Measurements from ENCODE around the gene REEP5. TPM values are rescaled to one million over a fixed set of nuclear protein-coding genes. Genes with fewer than 3 reads are reported as not detected.

Gene REEP5
- total RNA-seq, 1 experiment from 2014 or later: 46.2 TPM

DNA sequence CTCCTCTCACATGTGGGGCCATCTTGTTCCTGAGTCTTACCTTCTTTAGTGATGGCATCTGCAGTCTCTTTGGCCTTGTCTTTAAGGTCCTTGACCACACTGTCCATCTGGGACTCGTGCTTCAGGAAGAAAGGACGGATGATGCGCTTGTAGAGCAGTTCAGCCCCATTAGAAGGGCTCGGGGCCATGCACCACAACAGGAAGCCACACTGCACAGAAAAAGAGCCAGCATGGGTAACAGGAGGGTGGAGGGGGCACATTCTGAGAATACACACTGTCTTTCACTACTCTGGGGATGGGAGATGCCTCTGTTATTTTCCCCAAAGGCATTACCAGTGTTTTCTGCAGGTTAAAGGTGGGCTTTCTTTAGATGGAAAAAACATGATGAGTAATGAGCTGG is 35.1 kb downstream of the REEP5 start:
- Histone ChIP-seq H3K4me2 (ENCODE audit: insufficient read depth, insufficient read length, low read length) (no peak overlapping the region), H4K8ac (replicated peaks; ENCODE audit: insufficient read length, low read depth, low read length) (no peak overlapping the region), H3K23ac (ENCODE audit: insufficient read length, low read depth, low read length) (no peak overlapping the region), H3K9ac (ENCODE audit: extremely low read depth, insufficient read length, low read length) (no peak overlapping the region), H3K27me3 (ENCODE audit: insufficient read depth, low read length) (no peaks in the 10 kb centered on the region), H3T11ph (ENCODE audit: low read length) (no peak overlapping the region), H3K9me3 (ENCODE audit: control insufficient read depth, low read depth, low read length) (no peaks in the 10 kb centered on the region), H4K5ac (ENCODE audit: insufficient read length, low read depth, low read length) (no peak overlapping the region), H3K27ac (ENCODE audit: insufficient read length, low read depth, low read length) (no peak overlapping the region), H3K79me2 (ENCODE audit: insufficient read depth, low read length) (0 out of 2 replicates have a peak, but pooled peaks cover 2% of the 10 kb centered on the region), H3K79me1 (ENCODE audit: insufficient read depth, low read depth, low read length, poor library complexity, severe bottlenecking) (no peaks in the 10 kb centered on the region), H2BK5ac (ENCODE audit: insufficient read length, low read length) (no peak overlapping the region), H2BK20ac (ENCODE audit: low read depth, low read length, poor library complexity, severe bottlenecking) (no peak overlapping the region), H3K18ac (ENCODE audit: insufficient read length, low read depth, low read length) (no peak overlapping the region), H3K14ac (ENCODE audit: insufficient read depth, low read length) (no peak overlapping the region), H3K4ac (ENCODE audit: low read depth, low read length) (no peak overlapping the region), H3K56ac (ENCODE audit: insufficient read length, low read depth, low read length) (no peak overlapping the region), H2BK15ac (ENCODE audit: low read depth, low read length) (no peak overlapping the region), H2BK120ac (ENCODE audit: low read depth, low read length, poor library complexity, severe bottlenecking) (no peak overlapping the region), H4K20me1 (ENCODE audit: control insufficient read depth, insufficient read depth, insufficient read length) (no peaks in the 10 kb centered on the region), H4K91ac (ENCODE audit: insufficient read length, low read depth, low read length) (no peak overlapping the region), H3K23me2 (ENCODE audit: insufficient read length, low read depth, low read length, poor library complexity, severe bottlenecking) (no peaks in the 10 kb centered on the region), H2BK12ac (ENCODE audit: insufficient read length, low read depth, low read length) (no peak overlapping the region), H2AK5ac (ENCODE audit: insufficient read length, low read length) (no peak overlapping the region), H2AFZ (ENCODE audit: low read length) (no peak overlapping the region), H3K4me1 (ENCODE audit: insufficient read depth, low read length) (no peaks in the 10 kb centered on the region)
- no CpG with 5 or more reads among the region's 4 CpGs for WGBS (ENCODE audit: extremely low coverage, insufficient read length, low lambda C conversion rate)
- Mint-ChIP-seq H3K27me3 (ENCODE audit: low read depth) (no peaks in the 10 kb centered on the region), H3K27ac (peak overlapping the region in 2 of 3 experiments; percentile 34; a peak in 1 of 7 replicates), H3K36me3 (ENCODE audit: insufficient read depth in 1 of 3, low read depth in 3 of 3) (peaks cover 6 to 33% (median 21%) of the 10 kb centered on the region in 3 experiments; a peak in 6 of 7 replicates), H3K9me3 (no peaks in the 10 kb centered on the region), H3K4me1 (no peaks in the 10 kb centered on the region), H3K4me3 (no peak overlapping the region)
- no peak for DNase-seq
- TF ChIP-seq, protein P1, sequence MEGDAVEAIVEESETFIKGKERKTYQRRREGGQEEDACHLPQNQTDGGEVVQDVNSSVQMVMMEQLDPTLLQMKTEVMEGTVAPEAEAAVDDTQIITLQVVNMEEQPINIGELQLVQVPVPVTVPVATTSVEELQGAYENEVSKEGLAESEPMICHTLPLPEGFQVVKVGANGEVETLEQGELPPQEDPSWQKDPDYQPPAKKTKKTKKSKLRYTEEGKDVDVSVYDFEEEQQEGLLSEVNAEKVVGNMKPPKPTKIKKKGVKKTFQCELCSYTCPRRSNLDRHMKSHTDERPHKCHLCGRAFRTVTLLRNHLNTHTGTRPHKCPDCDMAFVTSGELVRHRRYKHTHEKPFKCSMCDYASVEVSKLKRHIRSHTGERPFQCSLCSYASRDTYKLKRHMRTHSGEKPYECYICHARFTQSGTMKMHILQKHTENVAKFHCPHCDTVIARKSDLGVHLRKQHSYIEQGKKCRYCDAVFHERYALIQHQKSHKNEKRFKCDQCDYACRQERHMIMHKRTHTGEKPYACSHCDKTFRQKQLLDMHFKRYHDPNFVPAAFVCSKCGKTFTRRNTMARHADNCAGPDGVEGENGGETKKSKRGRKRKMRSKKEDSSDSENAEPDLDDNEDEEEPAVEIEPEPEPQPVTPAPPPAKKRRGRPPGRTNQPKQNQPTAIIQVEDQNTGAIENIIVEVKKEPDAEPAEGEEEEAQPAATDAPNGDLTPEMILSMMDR (conservative IDR thresholded peaks at IDR 0.05): no peak
